Stimulated activated CD8-positive, alpha-beta memory T cell treated with anti-CD3 and anti-CD28 coated beads, Interleukin-15, amount 100 ng/mL, for 4 hours (primary cell): Measurements from ENCODE around the gene TBX21.

ENCODE experiments used
- DNase-seq, 2 donors: peaks; one replicate each; pipeline ENCODE4 v3.0.0-alpha.2; 2020; ENCODE audit warnings: low read depth in 2 of 2

The TBX21 gene

DNA sequence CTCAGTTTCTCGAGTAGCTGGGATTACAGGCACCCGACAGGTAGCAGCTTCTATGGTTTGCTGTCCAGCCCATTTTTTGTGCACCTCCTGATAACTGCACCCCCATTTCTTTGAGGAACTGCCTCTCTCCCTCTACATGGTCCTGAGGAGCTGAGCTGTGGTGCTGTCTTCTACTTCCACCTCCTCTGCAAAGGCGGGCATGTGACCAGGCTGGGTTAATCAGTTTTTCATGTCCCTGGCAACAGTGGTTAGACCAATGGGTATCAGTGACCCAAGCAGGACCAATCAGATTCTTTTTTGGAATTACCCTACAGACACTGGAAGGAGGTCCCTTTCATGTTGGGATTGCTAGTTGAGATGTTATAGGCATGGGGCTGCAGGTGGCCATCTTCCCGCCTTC lies 41.3 kb downstream of the TBX21 start:
- no peak for DNase-seq

DNA sequence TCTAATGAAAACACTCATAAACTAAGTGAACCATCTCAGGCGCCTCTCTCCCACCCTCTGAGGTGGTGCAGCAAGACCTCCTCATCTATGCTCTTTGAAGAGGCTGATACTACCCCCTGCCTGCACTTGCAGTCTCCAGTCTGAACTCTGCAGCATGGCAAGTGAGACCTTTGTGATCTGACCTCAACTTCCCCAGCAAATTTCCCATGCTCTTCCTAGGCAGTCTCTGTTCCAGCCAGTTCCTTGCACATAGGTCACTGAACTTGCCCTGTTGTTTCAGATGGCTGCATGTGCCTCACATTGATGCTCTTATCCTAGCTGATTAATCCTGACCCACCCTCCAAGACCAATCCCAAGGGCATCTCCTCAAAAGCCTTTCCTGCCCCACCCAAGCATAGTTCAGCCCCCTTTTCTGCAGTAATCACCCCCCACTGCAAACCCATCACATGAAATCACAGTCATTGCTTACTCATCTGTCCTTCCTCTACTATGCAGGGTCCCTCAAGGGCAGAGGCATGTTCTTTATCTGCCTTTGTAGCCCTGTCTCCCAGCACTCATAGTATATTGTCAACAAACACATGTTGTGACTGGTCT lies 42.0 kb downstream of the TBX21 start:
- DNase-seq, result no peak

DNA sequence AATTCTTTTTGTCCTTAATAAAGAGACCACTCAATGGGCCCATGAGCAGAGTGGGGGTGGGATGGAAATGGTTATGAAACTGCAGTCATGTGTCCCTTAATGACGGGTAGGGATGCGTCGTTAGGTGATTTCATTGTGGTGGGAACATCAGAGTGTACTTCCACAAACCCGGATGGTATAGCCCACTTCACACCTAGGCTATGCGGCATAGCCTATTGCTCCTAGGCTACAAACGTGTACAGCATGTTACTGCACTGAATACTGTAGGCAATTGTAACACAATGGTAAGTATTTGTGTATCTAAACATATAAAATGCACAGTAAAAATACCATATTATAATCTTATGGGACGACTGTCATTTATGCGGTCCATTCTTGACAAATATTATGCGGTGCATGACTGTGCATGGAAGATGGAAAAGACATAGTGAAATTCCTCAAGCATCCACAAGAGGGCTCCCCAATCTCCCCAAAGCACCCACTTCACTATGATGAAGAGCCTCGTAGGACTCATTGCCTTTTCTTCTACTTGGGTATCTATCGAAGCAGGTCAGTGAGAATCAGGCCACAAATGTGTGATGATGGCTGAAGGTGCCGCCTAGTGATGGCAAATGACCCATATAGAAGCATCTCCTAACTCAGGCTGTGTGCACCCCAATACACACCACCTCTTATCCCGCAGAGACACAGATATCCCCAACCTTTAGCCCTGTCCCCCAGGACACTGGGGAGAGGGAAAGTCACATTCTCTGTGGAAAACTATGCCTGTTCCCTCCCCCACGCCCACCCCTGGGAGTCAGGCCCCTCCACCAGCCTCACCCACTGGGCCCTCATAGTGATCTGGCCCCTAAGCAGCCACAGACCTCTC lies 43.5 kb downstream of the TBX21 start:
- peak in 1 of 2 donors; percentile 10 for DNase-seq

DNA sequence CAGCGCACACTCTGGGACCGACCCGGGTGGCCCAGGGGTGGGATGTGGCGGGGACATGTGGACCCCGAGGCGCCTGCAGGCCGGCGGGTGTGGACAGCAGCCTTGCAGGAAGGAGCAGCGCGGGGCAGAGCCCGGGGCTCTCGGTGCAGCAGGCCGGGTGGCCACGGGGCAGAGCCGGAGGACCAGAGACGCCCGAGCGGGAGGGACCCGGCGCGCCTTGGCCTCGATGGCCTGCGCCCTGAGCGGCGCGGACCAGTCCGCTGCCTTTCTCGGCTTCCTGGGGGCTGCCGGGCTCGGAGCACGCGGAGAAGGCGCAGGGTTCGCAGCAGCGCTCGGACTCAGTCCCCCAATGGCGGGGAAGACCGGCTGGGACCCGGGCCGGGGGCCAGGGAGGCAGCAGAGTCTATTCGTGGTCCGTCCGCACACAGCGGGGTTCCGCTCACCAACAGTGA lies 45.2 kb downstream of the TBX21 start:
- no peak for DNase-seq

DNA sequence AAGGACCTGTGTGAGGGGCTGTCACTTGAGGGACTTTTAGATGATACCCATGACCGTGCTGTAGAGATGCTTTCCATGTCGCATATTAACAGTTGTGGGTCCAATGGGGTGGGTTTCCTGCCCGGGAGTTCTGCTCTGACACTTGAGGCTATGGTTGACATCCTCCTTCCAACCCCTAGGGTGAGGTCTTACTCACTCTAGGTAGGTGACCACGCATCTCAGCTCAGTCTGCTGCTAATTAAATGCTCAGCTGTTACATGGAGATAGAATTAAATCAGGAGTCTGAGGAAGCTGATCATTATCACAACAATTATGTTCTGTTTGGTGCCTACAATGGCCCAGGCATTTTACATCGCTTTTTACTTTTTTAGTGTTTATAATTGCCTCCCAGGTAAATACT lies 48.4 kb downstream of the TBX21 start:
- no peak for DNase-seq

DNA sequence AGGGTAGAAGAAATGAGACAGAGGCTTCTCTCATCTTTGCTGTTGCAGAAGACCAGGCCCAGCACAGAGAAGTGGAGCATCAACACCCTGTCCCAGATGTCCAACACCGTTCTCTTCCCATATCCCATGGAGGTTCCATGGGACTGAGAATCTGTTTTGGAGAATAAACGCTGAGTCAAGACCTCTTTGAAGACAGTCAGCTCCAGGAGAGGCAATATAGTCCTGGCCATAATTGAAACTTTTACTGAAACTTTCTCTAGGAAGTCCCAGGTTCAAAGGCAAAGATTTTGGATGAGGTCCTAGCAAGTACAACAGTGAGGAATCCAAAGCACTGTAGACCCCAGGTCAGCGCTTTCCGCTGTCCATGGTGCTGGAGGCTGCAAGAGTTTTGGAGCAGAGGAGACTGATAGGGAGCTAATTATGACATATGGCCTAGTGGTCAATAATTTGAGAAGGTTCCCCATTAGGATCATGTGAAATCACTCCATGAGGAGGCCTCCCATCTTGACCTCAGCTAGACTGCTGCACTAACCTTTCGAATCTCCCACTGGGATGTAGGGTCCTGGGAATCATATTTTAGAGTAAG lies 52.6 kb downstream of the TBX21 start:
- no peak for DNase-seq

DNA sequence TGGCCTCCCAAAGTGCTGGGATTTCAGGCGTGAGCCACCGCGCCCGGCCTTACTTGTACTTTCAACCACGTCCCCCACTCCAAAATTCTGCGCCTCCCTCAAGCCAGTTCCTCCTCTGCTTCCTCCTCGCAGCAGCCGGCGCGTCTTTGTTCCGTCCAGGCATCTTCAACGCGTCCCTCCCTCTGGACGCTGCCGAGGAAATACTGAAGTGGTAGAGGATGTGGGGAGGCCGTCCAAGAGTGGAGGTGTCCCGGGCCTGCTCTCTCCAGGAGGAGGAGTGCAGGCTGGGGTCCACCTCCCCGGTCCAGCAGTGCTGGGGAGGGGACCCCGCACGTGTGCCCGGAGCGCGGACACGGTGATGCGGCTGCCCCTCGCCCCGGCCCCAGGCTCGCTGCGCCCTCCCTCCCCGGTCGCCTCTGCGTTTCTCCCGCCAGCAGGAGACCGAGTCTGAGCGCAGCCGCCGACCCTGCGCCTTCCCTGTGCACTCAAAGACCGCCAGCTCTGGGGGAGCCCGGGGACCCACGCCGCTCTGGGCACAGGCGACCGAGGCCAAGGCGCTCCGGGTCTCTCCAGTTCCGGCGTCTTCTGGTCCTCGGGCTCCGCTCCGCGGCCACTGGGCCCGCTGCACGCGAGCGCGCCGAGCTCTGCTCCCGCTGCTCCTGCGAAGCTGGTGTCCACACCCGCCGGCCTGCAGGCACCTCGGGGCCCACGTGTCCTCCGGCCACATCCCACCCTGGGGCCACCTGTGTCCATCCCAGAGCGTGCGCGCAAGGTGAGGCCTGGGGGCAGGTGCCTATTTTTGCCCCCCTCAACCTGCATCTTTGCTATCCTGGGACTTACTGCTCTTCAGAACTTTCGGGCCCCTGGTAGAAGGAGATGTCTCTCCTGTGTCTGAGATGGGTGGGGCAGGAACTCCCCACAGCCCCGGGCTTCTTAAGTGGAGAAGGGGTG lies 56.9 kb downstream of the TBX21 start:
- peak in 1 of 2 donors; percentile 19 for DNase-seq

DNA sequence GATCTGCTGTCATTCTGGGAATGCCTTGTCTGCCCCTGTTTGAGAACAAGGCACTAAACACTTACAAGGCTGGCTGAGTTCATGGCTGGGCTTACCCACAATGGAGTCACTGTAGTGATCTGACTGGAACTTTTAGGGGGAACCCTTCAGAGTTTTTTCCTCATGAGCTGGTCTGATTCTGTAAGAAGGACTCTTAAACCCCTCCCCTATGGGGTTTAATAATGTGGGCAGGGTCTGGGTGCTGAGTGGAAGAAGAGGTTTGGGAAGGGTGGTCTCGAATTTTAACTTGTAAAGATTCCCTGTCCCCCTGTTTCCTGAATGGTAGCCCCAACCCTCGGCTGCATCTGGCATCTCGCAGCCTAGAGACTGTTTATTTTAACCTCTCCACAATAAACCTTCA lies 58.0 kb downstream of the TBX21 start:
- DNase-seq, result no peak

DNA sequence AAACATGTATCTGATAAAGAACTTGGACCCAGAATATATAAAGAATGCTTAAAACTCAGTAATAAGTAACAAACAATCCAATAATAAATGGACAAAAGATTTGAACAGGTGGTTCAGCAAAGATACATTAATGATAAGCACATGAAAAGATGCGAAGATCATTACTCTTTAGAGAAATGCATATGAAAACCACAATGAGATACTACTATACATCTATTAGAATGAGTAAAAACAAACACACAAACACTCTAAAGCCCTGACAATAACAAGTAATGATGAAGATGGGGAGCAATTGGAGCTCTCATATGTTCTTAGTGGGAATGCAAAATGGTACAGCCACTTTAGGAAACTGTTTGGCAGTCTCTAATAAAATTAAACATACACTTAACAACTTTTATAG lies 59.4 kb downstream of the TBX21 start:
- DNase-seq, result no peak

DNA sequence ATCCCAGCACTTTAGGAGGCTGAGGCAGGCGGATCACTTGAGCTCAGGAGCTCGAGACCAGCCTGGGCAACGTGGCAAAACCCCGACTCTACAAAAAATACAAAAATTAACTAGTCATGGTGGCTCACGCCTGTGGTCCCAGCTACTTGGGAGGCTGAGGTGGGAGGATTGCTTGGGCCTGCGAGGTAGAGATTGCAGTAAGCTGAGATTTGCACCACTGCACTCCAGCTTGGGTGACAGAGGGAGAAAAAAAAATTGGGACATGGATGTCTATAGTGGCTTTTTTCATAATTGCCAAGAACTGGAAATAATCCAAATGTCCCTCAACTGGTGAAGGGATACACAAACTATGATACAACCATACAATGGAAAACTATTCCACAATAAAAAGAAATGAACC lies 59.9 kb downstream of the TBX21 start:
- no peak for DNase-seq
